Endothelial cell of umbilical vein (primary cell): ENCODE data around the gene LAMA4.

Experiments
- CTCF ChIP-seq, 2 donors: IDR thresholded peaks; 1 replicate in 1 of 2; 2 replicates in 1 of 2; pipeline ENCODE4 v1.5.1; 2011; ENCODE audit warnings: low read length in 2 of 2, mild to moderate bottlenecking in 2 of 2, moderate library complexity in 2 of 2, control low read depth in 1 of 2, inconsistent platforms in 1 of 2, low read depth in 1 of 2; ENCODE audit not compliant: insufficient read depth in 1 of 2; ENCODE audit errors: extremely low read depth in 1 of 2
- EZH2 ChIP-seq: IDR thresholded peaks from 2 replicates; pipeline ENCODE4 v1.6.1; 2012; ENCODE audit warnings: borderline replicate concordance, low read depth, mild to moderate bottlenecking, moderate library complexity, low read length, inconsistent platforms; ENCODE audit not compliant: severe bottlenecking
- MAX ChIP-seq: IDR thresholded peaks from 2 replicates; pipeline ENCODE4 v1.6.1; 2011; ENCODE audit not compliant: insufficient read depth, insufficient read length
- MYC ChIP-seq: IDR thresholded peaks from one replicate; pipeline ENCODE4 v1.6.1; 2011; ENCODE audit warnings: mild to moderate bottlenecking, low read depth, low read length
- POLR2A ChIP-seq: IDR thresholded peaks from 2 replicates; pipeline ENCODE4 v1.6.1; 2012; ENCODE audit warnings: low read depth, mild to moderate bottlenecking, control low read depth, low read length

GRCh38 chr6:112181130-112181529 is 73.2 kb downstream of the LAMA4 start:
- TF ChIP-seq MAX, result no peak
- no peak for TF ChIP-seq CTCF (IDR thresholded peaks at IDR 0.05; ENCODE audit: extremely low read depth in 1 of 2, insufficient read depth in 1 of 2, low read depth in 1 of 2, low read length in 2 of 2)
- TF ChIP-seq POLR2A, result no peak
- TF ChIP-seq EZH2, result no peak
- no peak for TF ChIP-seq MYC
